ENCODE measurements around the gene IER5. TPM values are rescaled to one million over a fixed set of nuclear protein-coding genes. Genes with fewer than 3 reads are reported as not detected.
A peak's percentile ranks its signal among the peaks of the same experiment; 100 is the strongest.

The IER5 gene
- total RNA-seq, 2 experiments from 2014 or later, result 16.3 to 24.3 TPM

DNA sequence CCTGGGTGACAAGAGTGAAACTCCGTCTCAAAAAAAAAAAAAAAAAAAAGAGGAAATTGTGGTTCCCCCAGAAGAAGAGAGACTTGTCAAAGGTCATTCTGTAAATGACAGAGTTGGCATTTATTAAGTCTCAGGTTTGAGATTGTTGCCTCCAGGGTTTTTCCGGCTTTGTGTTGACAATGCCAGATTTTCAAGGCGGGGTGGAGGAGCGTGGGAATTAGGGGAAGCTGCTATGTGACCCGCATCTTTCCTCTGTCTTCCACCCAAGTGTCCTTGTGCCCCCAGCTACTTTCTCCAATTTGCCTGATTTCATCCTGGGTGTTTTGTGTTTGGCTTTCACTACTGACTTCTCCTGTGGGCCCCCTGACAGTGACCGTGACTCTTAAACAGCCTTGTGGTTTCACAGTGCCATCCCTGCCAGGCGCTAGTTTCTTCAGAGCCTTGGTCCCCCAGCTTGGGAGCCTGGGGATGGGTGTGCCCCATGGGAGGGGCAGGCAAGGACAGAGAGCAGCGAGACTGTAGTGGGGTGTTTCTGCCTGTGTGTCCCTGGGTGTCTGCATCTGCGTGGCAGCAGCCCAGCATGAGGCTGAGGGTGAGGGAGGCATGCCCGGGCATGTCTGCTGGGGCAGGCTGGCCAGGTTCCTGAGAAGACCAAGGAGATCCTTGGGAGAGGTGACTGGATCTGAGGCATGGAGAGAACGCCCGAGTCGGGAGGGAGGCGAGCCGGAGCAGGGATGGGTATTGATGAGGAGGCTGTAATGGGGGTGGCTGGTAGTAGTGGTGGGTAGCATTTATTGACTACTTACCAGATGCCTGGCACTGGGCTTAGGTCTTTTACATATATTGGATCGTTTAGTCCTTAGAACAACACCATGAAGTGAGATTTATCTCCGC, 46.3 kb downstream of the IER5 start:
- peaks cover 49% of the 10 kb centered on the region for H3K4me1 Mint-ChIP-seq
- H3K4me3 Mint-ChIP-seq, result peak overlapping the region; percentile 32
- peak; percentile 64 for DNase-seq

GRCh38 chr1:181135437-181135731, 46.9 kb downstream of the IER5 start:
- Mint-ChIP-seq H3K4me1 (peaks cover 55% of the 10 kb centered on the region), H3K27ac (peak overlapping the region; percentile 88), H3K36me3 (ENCODE audit: low read depth) (no peaks in the 10 kb centered on the region), H3K27me3 (peaks cover 3% of the 10 kb centered on the region), H3K4me3 (no peak overlapping the region), H3K9me3 (ENCODE audit: low read depth) (no peaks in the 10 kb centered on the region)
- intact Hi-C loops (cut with DNase I, micrococcal nuclease), result no loop called here
- DNase-seq (peak; percentile 53), ATAC-seq (peak; percentile 38)
- POLR2A ChIA-PET, result interaction anchor here (0.6 to 0.9 kb wide), 2 partner anchors 14 to 44 kb away, joined by 3 to 6 read pairs; no protein-coding TSS in a partner anchor
- CTCF ChIA-PET, result interaction anchor here (0.6 to 11.4 kb wide), 8 partner anchors 9 to 98 kb away, joined by 3 to 156 read pairs (median 4); no protein-coding TSS in a partner anchor

More for the DNA sequence above, 46.3 kb downstream of the IER5 start:
- ATAC-seq, result peak; percentile 68
- CTCF ChIA-PET, result interaction anchor here (0.7 to 11.4 kb wide), 7 partner anchors 34 to 306 kb away, joined by 3 to 156 read pairs (median 4); no protein-coding TSS in a partner anchor
- no peaks in the 10 kb centered on the region for H3K36me3 Mint-ChIP-seq (ENCODE audit: low read depth)
- peaks cover 7% of the 10 kb centered on the region for H3K27me3 Mint-ChIP-seq
- POLR2A ChIA-PET, result interaction anchor here (0.6 to 0.9 kb wide), 3 partner anchors 15 to 44 kb away, joined by 3 to 6 read pairs (median 3); no protein-coding TSS in a partner anchor
- intact Hi-C loops (cut with DNase I, micrococcal nuclease), result loop anchor here in 1 of 2 experiments (1.0 kb wide), 1 partner anchor 29 kb away; no protein-coding TSS in a partner anchor
- H3K9me3 Mint-ChIP-seq (ENCODE audit: low read depth), result no peaks in the 10 kb centered on the region
- peak overlapping the region; percentile 88 for H3K27ac Mint-ChIP-seq

DNA sequence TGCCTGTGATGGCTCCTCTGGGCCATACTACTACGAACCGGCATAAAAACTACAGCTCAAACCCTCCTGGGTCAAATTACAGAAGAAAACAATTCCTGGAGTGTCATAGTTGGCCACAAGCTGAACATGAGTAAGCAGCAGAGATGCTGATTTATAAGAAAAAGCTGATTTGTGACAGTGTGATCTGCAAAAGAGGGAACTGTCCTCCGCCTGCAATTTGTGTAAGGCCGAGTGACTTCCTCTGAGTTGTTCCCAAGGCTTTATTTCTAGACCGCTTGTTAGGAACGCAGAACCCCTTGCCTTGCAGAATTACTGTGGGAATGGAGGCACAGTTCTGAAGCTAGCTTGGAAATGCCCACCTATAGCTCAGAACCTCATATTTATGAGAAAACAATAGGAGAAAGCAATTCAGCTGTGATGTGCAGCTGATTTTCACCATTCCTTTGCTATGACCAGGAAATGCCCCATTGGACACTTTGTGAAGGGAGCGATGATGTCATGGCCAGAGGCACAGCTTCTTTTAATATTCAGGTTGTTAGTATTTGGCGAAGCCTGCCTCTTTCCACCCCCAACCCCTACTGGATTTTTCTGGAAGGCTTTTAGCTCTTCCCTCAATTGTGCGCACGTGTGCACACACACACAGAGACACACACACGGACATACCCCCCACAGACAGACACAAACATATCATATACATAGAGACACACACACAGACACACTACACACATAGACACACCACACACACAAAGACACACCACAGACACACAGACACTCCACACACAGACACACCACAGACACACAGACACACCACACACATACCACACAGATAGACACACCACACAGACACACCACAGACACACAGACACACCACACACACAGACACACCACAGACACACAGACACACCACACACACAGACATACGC, 47.6 kb downstream of the IER5 start:
- Mint-ChIP-seq H3K36me3 (ENCODE audit: low read depth) (no peaks in the 10 kb centered on the region), H3K27ac (peak overlapping the region; percentile 88), H3K27me3 (peaks cover 3% of the 10 kb centered on the region), H3K4me3 (no peak overlapping the region), H3K9me3 (ENCODE audit: low read depth) (no peaks in the 10 kb centered on the region), H3K4me1 (peaks cover 60% of the 10 kb centered on the region)
- ATAC-seq, result peak; percentile 6
- CTCF ChIA-PET, result interaction anchor here (0.6 to 11.4 kb wide), 7 partner anchors 10 to 99 kb away, joined by 3 to 156 read pairs (median 4); no protein-coding TSS in a partner anchor
- DNase-seq, result no peak
- intact Hi-C loops (cut with DNase I, micrococcal nuclease), result no loop called here
- POLR2A ChIA-PET, result interaction anchor here (0.6 to 0.9 kb wide), 2 partner anchors 13 to 45 kb away, joined by 3 to 6 read pairs; no protein-coding TSS in a partner anchor

DNA sequence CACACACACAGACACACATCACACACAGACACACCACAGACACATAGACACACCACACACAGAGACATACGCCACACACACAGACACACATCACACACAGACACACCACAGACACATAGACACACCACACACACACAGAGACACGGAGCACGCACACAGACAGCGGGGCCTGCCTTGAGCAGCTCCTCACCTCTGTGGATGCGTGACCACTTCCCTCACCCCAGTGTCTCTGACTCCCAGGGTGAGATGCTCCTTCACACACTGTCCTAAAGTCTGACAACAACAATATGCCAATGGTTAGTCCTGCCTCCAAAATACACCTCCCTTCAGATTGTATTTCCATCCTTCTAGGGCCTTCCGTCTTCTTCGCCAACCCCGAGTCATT, 48.2 kb downstream of the IER5 start:
- no peak for ATAC-seq
- H3K27ac Mint-ChIP-seq, result peak overlapping the region; percentile 40
- H3K4me3 Mint-ChIP-seq, result no peak overlapping the region
- intact Hi-C loops (cut with DNase I, micrococcal nuclease), result no loop called here
- no peak for DNase-seq
- H3K4me1 Mint-ChIP-seq, result peaks cover 64% of the 10 kb centered on the region
- H3K36me3 Mint-ChIP-seq (ENCODE audit: low read depth), result no peaks in the 10 kb centered on the region
- ChIA-PET CTCF (interaction anchor here (2.3 to 11.4 kb wide), 3 partner anchors 35 to 99 kb away, joined by 6 to 156 read pairs (median 7); no protein-coding TSS in a partner anchor), POLR2A (no interaction called here)
- H3K9me3 Mint-ChIP-seq (ENCODE audit: low read depth), result no peaks in the 10 kb centered on the region
- peaks cover 3% of the 10 kb centered on the region for H3K27me3 Mint-ChIP-seq

DNA sequence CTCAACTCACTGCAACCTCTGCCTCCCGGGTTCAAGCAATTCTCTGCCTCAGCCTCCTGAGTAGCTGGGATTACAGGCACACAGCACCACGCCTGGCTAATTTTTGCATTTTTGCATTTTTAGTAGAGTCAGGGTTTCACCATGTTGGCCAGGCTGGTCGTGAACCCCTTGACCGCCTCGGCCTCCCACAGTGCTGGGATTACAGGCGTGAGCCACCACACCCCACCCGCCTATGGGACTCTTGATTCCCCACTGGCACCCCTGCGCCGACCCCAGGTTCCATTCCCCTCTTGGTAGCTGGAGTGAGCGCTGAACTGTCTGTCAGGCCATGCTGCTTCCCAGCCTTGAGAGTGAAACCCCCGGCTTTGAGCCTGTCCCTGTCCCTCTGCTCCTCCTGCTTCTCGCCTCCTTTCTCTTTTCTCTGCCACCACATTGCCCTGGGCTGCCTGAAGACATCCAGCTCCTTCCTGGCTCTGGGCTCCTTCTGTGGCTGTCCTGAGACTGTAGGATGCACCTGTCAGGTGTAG, 48.8 kb downstream of the IER5 start:
- Mint-ChIP-seq H3K27ac (peak overlapping the region; percentile 38), H3K4me3 (no peak overlapping the region), H3K4me1 (peaks cover 70% of the 10 kb centered on the region), H3K36me3 (ENCODE audit: low read depth) (no peaks in the 10 kb centered on the region), H3K9me3 (ENCODE audit: low read depth) (no peaks in the 10 kb centered on the region), H3K27me3 (peaks cover 3% of the 10 kb centered on the region)
- ChIA-PET POLR2A (no interaction called here), CTCF (interaction anchor here (2.3 to 11.4 kb wide), 2 partner anchors 36 to 100 kb away, joined by 6 to 156 read pairs; no protein-coding TSS in a partner anchor)
- ATAC-seq (no peak), DNase-seq (no peak)
- intact Hi-C loops (cut with DNase I, micrococcal nuclease), result no loop called here

DNA sequence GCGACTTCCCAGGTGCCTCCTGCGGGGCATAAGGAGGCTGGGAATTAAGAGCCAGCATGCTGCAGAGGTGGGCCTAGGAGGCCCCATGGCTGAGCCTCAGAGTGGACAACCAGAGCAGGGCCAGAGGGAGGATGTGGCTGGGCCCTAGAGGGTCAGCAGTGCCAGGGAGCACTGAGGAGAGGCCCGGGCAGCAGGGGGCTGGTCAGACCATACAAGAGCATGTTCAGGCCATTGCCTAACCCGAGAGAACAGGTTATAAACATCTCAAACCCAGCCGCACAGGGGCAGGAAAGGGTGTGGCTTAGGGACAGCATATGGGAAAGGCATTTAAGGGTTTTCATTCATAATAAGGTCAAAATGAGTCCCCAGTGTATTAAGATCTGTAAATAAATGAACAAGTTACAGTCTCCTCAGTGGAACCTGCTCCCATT, 51.1 kb downstream of the IER5 start:
- intact Hi-C loops (cut with DNase I, micrococcal nuclease), result loop anchor here (1.0 to 10.0 kb wide), 5 partner anchors 34 to 637 kb away; partner anchors contain the start of genes XPR1 (in 2 of the 2) and ACBD6 (in 1 of the 2)
- Mint-ChIP-seq H3K4me1 (peaks cover 66% of the 10 kb centered on the region), H3K27ac (no peak overlapping the region), H3K36me3 (ENCODE audit: low read depth) (no peaks in the 10 kb centered on the region), H3K4me3 (no peak overlapping the region), H3K27me3 (peaks cover 7% of the 10 kb centered on the region), H3K9me3 (ENCODE audit: low read depth) (no peaks in the 10 kb centered on the region)
- DNase-seq, result no peak
- CTCF ChIA-PET, result interaction anchor here (1.3 to 11.4 kb wide), 6 partner anchors 10 to 118 kb away, joined by 4 to 156 read pairs (median 50); partner anchors contain the start of gene MR1
- POLR2A ChIA-PET, result interaction anchor here (0.9 to 3.8 kb wide), 3 partner anchors 40 to 118 kb away, joined by 4 to 42 read pairs (median 15); partner anchors contain the start of gene IER5
- ATAC-seq, result no peak

DNA sequence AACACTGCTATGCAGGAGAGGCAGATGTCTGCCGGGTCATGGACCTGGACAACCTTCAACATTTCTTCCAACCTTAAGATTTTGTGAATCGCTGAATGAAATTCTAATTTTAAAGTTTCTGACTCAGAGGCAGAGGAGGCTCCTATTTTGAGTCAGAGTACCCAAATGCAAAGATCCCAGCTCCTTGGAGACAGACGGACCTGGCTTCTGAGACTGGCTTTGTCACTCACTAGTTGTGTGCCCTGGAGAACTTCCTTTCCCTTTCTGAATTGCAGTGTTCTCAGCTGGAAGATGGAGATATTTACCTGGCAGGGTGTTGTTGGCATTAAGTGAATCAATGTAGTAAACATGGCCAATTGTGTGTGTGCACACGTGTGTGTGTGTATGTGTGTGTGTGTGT, 51.9 kb downstream of the IER5 start:
- H3K27ac Mint-ChIP-seq, result peak overlapping the region; percentile 85
- POLR2A ChIA-PET, result interaction anchor here (0.6 to 3.8 kb wide), 5 partner anchors 35 to 118 kb away, joined by 3 to 42 read pairs (median 13); partner anchors contain the start of gene IER5
- H3K36me3 Mint-ChIP-seq (ENCODE audit: low read depth), result no peaks in the 10 kb centered on the region
- H3K27me3 Mint-ChIP-seq, result peaks cover 7% of the 10 kb centered on the region
- H3K9me3 Mint-ChIP-seq (ENCODE audit: low read depth), result no peaks in the 10 kb centered on the region
- peaks cover 59% of the 10 kb centered on the region for H3K4me1 Mint-ChIP-seq
- CTCF ChIA-PET, result interaction anchor here (0.6 to 11.4 kb wide), 14 partner anchors 9 to 259 kb away, joined by 3 to 156 read pairs (median 12); partner anchors contain the start of genes IER5 and MR1
- peak overlapping the region; percentile 5 for H3K4me3 Mint-ChIP-seq
- intact Hi-C loops (cut with DNase I, micrococcal nuclease), result loop anchor here (1.0 to 10.0 kb wide), 5 partner anchors 35 to 638 kb away; partner anchors contain the start of genes XPR1 (in 2 of the 2) and ACBD6 (in 1 of the 2)
- ATAC-seq, result peak; percentile 62
- peak; percentile 63 for DNase-seq

GRCh38 chr1:181140891-181141290, 52.4 kb downstream of the IER5 start:
- ChIA-PET CTCF (interaction anchor here (0.6 to 11.4 kb wide), 26 partner anchors 9 to 637 kb away, joined by 3 to 156 read pairs (median 8); partner anchors contain the start of genes IER5 and MR1), POLR2A (interaction anchor here (0.6 to 3.8 kb wide), 5 partner anchors 36 to 185 kb away, joined by 3 to 42 read pairs (median 13); partner anchors contain the start of gene IER5)
- Mint-ChIP-seq H3K27ac (peak overlapping the region; percentile 85), H3K27me3 (peaks cover 7% of the 10 kb centered on the region), H3K36me3 (ENCODE audit: low read depth) (no peaks in the 10 kb centered on the region), H3K4me3 (peak overlapping the region; percentile 5), H3K4me1 (peaks cover 54% of the 10 kb centered on the region), H3K9me3 (ENCODE audit: low read depth) (no peaks in the 10 kb centered on the region)
- intact Hi-C loops (cut with DNase I, micrococcal nuclease), result loop anchor here (1.0 to 10.0 kb wide), 8 partner anchors 36 to 639 kb away; partner anchors contain the start of genes XPR1 (in 2 of the 2), ACBD6 (in 1 of the 2) and IER5 (in 1 of the 2)
- DNase-seq (peak; percentile 33), ATAC-seq (peak; percentile 30)

GRCh38 chr1:181141431-181141910, 53.0 kb downstream of the IER5 start:
- no peaks in the 10 kb centered on the region for H3K36me3 Mint-ChIP-seq (ENCODE audit: low read depth)
- intact Hi-C loops (cut with DNase I, micrococcal nuclease), result loop anchor here (1.0 to 10.0 kb wide), 7 partner anchors 42 to 639 kb away; partner anchors contain the start of genes XPR1 (in 2 of the 2), ACBD6 (in 1 of the 2) and IER5 (in 1 of the 2)
- peak overlapping the region; percentile 85 for H3K27ac Mint-ChIP-seq
- peak overlapping the region; percentile 5 for H3K4me3 Mint-ChIP-seq
- ATAC-seq (peak; percentile 70), DNase-seq (peak; percentile 88)
- H3K27me3 Mint-ChIP-seq, result peaks cover 5% of the 10 kb centered on the region
- H3K9me3 Mint-ChIP-seq (ENCODE audit: low read depth), result no peaks in the 10 kb centered on the region
- peaks cover 49% of the 10 kb centered on the region for H3K4me1 Mint-ChIP-seq
- ChIA-PET POLR2A (interaction anchor here (0.7 to 3.8 kb wide), 6 partner anchors 33 to 185 kb away, joined by 3 to 42 read pairs (median 8); partner anchors contain the start of gene IER5), CTCF (interaction anchor here (0.8 to 11.4 kb wide), 29 partner anchors 10 to 638 kb away, joined by 3 to 156 read pairs (median 7); partner anchors contain the start of genes IER5, MR1 and STX6)

All from activated CD4-positive, alpha-beta T cell treated with anti-CD3 and anti-CD28 coated beads for 36 hours (primary cell).